Lower leg skin (tissue), 3 donors: ENCODE data around the gene ZNFX1.

ENCODE experiments used
- CTCF ChIP-seq, 3 donors: fragments of 450-650 bp; IDR thresholded peaks; one replicate each; pipeline ENCODE4 v1.5.1; 2016; ENCODE audit warnings: antibody characterized with exemption in 3 of 3, mild to moderate bottlenecking in 3 of 3, moderate library complexity in 2 of 3
- POLR2A ChIP-seq, 2 donors: fragments of 450-650 bp; IDR thresholded peaks; one replicate each; pipeline ENCODE4 v1.6.1; 2016 to 2017; ENCODE audit warnings: antibody characterized with exemption in 2 of 2, mild to moderate bottlenecking in 1 of 2, moderate library complexity in 1 of 2

DNA sequence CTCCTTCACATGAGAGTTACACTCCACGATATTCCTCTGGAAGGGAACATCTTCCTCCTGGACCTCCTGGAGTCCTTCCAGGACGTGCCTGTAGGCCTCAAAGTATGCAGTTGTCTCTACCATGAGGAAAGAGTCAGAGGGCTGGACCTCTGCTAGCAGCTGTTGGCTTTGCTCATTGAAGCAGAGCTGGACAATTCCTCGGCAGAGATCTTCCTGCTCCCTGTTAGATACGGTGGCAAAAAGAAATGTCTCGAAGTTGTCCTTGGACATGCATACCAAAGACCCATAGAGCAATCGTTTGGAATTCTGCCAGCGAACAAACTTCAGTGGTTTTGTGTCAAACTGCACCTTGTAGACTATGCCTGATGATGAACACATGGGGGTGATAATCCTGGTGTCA lies 7.7 kb downstream of the ZNFX1 start:
- TF ChIP-seq CTCF (IDR thresholded peaks at IDR 0.05) (no peak), POLR2A (IDR thresholded peaks at IDR 0.05) (no peak)
